ENCODE data around the gene PDE11A. TPM values are rescaled to one million over a fixed set of nuclear protein-coding genes. Genes with fewer than 3 reads are reported as not detected.

PDE11A gene
- total and polyA plus RNA-seq, 2 of the 13 experiments (the other 11 are each of a cell fraction or from before 2014, with no cell fraction given) = 1.2 to 1.7 TPM

DNA sequence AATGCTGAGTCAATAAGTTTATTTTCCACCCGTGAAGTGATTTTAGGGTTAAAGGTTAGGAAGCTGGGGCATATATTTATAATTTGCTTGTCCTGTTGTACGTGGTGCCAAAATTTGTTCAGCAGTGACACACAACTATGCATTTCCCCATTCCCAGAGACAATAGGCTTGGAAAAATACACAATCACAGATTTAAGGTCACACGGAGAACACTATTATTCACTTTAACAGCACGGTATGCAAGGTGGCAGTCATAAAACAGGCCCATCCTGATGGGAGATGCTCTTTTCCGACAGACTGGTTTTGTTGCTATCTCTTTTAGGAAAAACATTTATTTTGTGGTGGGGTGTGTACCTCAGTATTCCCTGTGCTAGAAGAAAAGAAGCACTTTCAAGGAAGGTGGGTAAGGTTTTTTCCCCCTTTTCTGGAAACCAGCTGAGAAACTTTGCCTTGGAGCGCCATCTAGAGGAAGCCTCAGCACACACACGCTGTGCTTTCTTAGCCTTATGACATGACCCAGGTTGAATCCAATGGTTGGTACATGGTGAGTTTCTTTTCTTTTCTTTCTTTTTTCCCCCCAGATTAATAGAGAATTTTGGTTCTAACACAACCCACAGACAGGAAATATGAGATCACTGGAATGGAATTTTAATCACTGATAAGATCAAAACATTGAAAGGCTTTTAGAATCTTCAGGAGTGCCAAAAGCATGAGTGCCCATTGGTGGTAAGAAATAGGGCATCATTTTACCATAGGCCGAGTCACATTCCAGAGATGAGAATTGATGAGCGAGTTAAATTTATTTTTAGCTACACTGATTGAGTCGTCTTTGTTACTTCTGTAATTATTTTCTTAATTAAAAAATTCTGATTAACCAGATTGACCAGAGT is 347.9 kb downstream of the PDE11A start (continued):
- TF ChIP-seq, protein P1, sequence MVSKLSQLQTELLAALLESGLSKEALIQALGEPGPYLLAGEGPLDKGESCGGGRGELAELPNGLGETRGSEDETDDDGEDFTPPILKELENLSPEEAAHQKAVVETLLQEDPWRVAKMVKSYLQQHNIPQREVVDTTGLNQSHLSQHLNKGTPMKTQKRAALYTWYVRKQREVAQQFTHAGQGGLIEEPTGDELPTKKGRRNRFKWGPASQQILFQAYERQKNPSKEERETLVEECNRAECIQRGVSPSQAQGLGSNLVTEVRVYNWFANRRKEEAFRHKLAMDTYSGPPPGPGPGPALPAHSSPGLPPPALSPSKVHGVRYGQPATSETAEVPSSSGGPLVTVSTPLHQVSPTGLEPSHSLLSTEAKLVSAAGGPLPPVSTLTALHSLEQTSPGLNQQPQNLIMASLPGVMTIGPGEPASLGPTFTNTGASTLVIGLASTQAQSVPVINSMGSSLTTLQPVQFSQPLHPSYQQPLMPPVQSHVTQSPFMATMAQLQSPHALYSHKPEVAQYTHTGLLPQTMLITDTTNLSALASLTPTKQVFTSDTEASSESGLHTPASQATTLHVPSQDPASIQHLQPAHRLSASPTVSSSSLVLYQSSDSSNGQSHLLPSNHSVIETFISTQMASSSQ (IDR thresholded peaks at IDR 0.05; ENCODE audit: low read depth) = no peak
- TF ChIP-seq, protein P1 (CRISPR knock-in tag; IDR thresholded peaks at IDR 0.05; ENCODE audit: borderline replicate concordance) = no peak
- TF ChIP-seq SOX13 (IDR thresholded peaks at IDR 0.05) (no peak), SOX13 (CRISPR knock-in tag; conservative IDR thresholded peaks at IDR 0.05 in 1 of 2, IDR thresholded peaks at IDR 0.05 in 1 of 2) (0 out of 4 replicates have a peak, but pooled peaks of 1 of the 2 experiments have one; percentile 6), ZNF766 (CRISPR knock-in tag; IDR thresholded peaks at IDR 0.05; ENCODE audit: borderline replicate concordance) (no peak), ZNF644 (CRISPR knock-in tag; IDR thresholded peaks at IDR 0.05; ENCODE audit: low read depth) (no peak), STAG1 (CRISPR knock-in tag; IDR thresholded peaks at IDR 0.05) (peak; percentile 94), ISL2 (CRISPR knock-in tag; IDR thresholded peaks at IDR 0.05) (no peak), ZNF326 (CRISPR knock-in tag; IDR thresholded peaks at IDR 0.05; ENCODE audit: borderline replicate concordance) (no peak), ZNF367 (CRISPR knock-in tag; IDR thresholded peaks at IDR 0.05; ENCODE audit: borderline replicate concordance) (no peak), ZNF720 (CRISPR knock-in tag; IDR thresholded peaks at IDR 0.05) (no peak), SRSF1 (optimal IDR thresholded peaks at IDR 0.05; ENCODE audit: low read depth, low read length) (no peak), HOXA3 (CRISPR knock-in tag; IDR thresholded peaks at IDR 0.05) (no peak), MIXL1 (CRISPR knock-in tag; IDR thresholded peaks at IDR 0.05) (no peak), ERF (CRISPR knock-in tag; IDR thresholded peaks at IDR 0.05) (0 out of 2 replicates have a peak, but pooled peaks have one; percentile 25), ZNF484 (CRISPR knock-in tag; IDR thresholded peaks at IDR 0.05; ENCODE audit: borderline replicate concordance, low read depth) (no peak), REPIN1 (CRISPR knock-in tag; IDR thresholded peaks at IDR 0.05; ENCODE audit: borderline replicate concordance, low read depth) (no peak), JUND (CRISPR knock-in tag; IDR thresholded peaks at IDR 0.05) (no peak)
- TF ChIP-seq, protein P2, sequence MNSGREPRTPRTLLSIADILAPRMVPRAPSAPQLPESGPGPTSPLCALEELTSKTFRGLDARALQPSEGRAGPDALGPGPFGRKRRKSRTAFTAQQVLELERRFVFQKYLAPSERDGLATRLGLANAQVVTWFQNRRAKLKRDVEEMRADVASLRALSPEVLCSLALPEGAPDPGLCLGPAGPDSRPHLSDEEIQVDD (CRISPR knock-in tag; IDR thresholded peaks at IDR 0.05; ENCODE audit: borderline replicate concordance) = no peak
- TF ChIP-seq, protein P3, sequence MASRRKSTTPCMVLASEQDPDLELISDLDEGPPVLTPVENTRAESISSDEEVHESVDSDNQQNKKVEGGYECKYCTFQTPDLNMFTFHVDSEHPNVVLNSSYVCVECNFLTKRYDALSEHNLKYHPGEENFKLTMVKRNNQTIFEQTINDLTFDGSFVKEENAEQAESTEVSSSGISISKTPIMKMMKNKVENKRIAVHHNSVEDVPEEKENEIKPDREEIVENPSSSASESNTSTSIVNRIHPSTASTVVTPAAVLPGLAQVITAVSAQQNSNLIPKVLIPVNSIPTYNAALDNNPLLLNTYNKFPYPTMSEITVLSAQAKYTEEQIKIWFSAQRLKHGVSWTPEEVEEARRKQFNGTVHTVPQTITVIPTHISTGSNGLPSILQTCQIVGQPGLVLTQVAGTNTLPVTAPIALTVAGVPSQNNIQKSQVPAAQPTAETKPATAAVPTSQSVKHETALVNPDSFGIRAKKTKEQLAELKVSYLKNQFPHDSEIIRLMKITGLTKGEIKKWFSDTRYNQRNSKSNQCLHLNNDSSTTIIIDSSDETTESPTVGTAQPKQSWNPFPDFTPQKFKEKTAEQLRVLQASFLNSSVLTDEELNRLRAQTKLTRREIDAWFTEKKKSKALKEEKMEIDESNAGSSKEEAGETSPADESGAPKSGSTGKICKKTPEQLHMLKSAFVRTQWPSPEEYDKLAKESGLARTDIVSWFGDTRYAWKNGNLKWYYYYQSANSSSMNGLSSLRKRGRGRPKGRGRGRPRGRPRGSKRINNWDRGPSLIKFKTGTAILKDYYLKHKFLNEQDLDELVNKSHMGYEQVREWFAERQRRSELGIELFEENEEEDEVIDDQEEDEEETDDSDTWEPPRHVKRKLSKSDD (CRISPR knock-in tag; IDR thresholded peaks at IDR 0.05; ENCODE audit: low read depth) = no peak
- TF ChIP-seq, protein P4, sequence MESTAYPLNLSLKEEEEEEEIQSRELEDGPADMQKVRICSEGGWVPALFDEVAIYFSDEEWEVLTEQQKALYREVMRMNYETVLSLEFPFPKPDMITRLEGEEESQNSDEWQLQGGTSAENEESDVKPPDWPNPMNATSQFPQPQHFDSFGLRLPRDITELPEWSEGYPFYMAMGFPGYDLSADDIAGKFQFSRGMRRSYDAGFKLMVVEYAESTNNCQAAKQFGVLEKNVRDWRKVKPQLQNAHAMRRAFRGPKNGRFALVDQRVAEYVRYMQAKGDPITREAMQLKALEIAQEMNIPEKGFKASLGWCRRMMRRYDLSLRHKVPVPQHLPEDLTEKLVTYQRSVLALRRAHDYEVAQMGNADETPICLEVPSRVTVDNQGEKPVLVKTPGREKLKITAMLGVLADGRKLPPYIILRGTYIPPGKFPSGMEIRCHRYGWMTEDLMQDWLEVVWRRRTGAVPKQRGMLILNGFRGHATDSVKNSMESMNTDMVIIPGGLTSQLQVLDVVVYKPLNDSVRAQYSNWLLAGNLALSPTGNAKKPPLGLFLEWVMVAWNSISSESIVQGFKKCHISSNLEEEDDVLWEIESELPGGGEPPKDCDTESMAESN (CRISPR knock-in tag; conservative IDR thresholded peaks at IDR 0.05) = no peak
